ENCODE data around the gene POMP.
A peak's percentile ranks its signal among the peaks of the same experiment; 100 is the strongest.

POMP gene

DNA sequence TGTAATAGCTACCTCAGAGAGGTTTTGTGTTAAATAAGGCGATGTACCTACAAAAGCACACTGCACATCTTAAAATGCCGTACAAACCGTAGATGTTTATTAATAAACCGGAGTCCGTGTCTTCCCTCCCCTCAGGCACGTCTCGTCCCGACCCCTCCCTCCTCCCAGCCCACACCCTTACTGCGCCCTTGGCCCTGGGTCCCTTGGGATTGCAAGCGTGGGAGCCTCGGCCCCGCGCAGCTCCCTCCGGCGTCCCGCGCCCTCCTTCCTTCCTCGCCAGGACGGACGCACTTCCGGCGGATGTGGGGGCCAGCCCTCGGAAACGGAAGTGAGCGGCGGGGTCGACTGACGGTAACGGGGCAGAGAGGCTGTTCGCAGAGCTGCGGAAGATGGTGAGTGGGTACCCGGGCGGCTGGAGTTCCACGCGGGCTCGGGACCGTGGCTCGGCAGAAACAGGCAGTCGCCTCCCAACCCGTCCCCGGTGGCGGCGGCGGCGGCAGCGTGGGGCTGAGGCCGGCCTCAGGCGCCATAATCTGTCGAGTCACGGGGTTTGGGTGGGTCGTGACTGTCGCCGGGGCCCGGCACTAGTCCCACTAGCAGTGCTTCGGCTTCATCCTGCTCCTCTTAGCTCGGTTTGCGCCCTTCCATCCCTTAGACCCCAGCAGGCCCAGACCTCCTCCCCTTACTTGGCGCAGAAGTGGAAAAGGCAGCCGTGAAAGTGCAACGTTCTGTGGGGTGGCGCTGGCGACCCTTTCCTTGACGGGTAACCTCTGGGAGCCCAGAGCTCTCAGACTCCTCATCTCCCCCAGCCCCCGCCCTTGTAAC lies at the start of gene POMP:
Gene POMP, plus strand, starts transcription at position 335 of the 825 bp plus-strand sequence. Its CDS starts 55 bp downstream, at position 390.
- peak; percentile 90 for DNase-seq

- no peak for DNase-seq
These were observed 49.5 kb upstream of the POMP start for GRCh38 chr13:28609381-28609780.

- DNase-seq: no peak
These were observed 49.0 kb upstream of the POMP start for GRCh38 chr13:28609926-28610325.

DNA sequence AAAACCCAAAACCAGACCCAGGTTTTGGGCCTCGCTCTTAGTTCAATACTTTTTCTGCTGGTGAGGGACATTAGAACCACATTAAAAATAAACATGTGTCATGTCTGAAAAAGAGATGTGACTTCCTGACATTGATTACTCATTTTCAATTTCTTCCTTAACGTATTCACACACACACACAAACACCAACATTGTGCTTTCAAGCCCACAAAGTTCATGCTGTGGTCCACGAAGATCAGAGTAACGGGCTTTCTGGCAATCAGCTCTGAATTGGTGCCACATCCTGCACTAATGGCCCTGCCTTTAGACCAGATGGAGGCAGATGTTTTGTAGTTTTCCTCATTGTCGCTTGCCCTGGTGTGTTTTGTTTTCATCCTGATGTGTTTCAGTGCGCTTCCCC lies 47.9 kb upstream of the POMP start:
- DNase-seq: no peak

DNA sequence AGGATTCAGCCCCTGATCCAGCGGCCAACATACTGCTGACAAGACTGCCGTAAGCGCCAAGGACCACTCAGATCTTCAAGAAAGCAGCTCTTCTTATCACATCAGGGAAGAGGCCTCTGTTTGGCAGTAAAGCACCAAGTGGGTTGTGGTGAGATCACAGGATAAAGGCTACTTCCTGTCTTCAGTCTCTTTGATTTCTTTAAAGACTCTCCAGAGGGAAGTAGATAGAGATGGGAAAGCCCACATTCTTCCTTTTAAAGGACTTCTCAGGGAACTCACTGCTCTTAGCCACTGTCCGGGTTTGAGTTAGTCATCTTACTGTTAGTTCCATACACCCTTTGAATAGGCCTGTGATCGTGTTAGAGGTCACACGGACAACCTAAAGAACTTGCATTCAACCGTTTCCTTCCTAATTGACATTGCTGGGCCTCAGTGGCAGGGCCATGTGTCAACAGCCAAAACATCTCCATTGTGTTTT lies 47.2 kb upstream of the POMP start:
- no peak for DNase-seq

GRCh38 chr13:28613562-28613961 lies 45.4 kb upstream of the POMP start:
- no peak for DNase-seq

DNA sequence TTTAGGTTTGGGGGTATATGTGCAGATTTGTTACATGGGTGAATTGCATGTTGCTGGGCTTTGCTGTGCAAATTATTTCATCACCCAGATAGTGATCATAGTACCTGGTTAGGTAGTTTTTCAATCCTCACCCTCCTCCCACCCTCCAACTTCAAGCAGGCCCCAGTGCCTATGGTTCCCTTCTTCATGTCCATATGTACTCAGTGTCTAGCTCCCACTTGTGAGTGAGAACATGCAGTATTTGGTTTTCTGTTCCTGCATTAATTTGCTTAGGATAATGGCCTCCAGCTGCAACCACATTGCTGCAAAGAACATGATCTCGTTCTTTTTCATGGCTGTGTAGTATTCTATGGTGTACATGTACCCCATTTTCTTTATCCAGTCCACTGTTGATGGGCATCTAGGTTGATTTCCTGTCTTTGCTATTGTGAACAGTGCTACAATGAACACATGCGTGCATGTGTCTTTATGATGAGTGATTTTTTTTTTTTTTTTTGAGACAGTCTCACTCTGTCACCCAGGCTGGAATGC lies 42.9 kb upstream of the POMP start:
- DNase-seq: no peak

GRCh38 chr13:28618230-28618994 lies 40.5 kb upstream of the POMP start:
- no peak for DNase-seq

GRCh38 chr13:28620011-28620830 lies 38.7 kb upstream of the POMP start:
- no peak for DNase-seq

GRCh38 chr13:28621449-28621848 lies 37.5 kb upstream of the POMP start:
- DNase-seq: no peak

GRCh38 chr13:28622286-28622685 lies 36.6 kb upstream of the POMP start:
- DNase-seq: no peak

DNA sequence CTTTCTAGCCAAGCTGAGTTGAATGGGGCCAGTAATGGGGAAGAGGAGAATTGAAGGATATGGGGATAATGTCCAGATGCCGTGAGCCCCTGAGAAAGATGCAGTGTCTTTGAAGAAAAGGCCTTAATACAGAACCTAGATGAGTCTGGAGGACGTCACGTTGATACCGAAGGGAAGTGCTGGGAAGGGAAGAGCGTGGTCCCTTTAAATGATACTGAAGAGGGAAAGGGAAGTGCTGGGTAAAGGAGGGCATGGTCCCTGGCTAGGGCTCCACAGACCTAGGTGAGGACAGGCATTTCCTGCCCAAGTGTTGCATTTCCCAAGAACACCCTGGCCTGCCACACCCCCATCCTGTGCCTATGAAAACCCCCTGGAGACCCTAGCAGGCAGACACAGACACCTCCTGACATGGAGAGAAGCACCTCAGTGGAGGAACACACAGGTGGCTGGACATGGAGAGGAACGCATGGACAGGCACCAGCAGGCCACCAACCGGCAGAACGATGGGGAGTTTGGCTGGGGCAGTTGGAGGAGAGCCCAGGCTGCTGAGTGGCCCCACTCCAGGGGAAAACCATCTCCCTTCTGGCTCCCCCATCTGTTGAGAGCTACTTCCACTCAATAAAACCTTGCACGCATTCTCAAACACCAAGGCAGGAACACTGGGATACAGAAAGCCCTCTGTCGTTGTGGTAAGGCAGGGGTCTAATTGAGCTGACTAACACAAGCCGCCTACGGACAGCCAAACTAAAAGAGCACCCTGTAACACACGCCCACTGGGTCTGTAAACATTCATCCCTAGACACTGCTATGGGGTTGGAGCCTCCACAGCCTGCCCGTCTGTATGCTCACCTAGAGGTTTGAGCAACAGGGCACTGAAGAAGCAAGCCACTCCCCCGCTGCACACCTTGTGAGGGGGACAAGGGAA lies 34.9 kb upstream of the POMP start:
- DNase-seq: no peak

- DNase-seq: no peak
These were observed 34.1 kb upstream of the POMP start for GRCh38 chr13:28624707-28625432.

- DNase-seq: no peak
These were observed 32.7 kb upstream of the POMP start for GRCh38 chr13:28626266-28626665.

- no peak for DNase-seq
These were observed 30.7 kb upstream of the POMP start for GRCh38 chr13:28628241-28628640.

- no peak for DNase-seq
These were observed 28.1 kb upstream of the POMP start for GRCh38 chr13:28630869-28631268.

GRCh38 chr13:28631801-28632200 lies 27.1 kb upstream of the POMP start:
- DNase-seq: no peak

DNA sequence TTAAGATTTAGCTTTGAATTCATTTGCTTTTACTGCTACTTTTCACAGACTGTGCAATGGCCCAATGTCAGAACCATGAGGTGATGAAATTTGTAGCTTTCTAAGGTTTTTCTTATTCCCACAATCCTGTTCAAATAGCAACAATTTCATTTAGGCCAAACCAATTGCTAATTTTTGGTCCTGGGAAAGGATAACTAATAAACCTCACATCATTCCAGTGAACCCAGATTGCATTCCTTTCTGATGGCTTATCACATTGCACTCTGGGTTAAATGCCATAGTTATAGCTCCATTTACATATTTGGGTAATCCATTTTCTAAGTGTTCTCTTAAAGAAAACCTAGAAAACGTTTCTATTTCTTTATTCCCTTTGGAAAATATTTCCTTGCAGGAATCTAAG lies 22.9 kb upstream of the POMP start:
- no peak for DNase-seq

GRCh38 chr13:28636677-28637317 lies 22.1 kb upstream of the POMP start:
- DNase-seq: peak; percentile 34

- no peak for DNase-seq
These were observed 21.1 kb upstream of the POMP start for GRCh38 chr13:28637714-28638355.
